ENCODE measurements around the gene CAT.

DNA sequence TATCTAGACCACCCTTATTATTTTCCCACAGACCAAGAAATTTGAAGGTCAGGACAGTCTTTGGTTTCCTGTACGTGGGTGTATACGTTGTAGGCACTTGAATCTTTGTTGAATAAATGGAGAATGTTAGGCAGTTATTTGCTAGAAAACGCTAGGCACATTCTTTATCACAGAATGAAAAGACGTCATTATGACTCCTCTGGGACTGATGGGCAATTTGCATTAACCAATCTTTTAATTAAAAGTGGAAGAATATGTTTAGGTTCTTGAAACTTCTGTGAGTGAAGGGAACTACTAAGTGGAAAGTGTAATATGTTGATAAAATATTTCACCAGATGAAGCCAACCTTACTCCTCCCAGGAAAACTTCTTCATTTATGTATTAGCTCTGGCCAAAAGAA lies 5.7 kb downstream of the CAT start:
- TF ChIP-seq, protein P1, sequence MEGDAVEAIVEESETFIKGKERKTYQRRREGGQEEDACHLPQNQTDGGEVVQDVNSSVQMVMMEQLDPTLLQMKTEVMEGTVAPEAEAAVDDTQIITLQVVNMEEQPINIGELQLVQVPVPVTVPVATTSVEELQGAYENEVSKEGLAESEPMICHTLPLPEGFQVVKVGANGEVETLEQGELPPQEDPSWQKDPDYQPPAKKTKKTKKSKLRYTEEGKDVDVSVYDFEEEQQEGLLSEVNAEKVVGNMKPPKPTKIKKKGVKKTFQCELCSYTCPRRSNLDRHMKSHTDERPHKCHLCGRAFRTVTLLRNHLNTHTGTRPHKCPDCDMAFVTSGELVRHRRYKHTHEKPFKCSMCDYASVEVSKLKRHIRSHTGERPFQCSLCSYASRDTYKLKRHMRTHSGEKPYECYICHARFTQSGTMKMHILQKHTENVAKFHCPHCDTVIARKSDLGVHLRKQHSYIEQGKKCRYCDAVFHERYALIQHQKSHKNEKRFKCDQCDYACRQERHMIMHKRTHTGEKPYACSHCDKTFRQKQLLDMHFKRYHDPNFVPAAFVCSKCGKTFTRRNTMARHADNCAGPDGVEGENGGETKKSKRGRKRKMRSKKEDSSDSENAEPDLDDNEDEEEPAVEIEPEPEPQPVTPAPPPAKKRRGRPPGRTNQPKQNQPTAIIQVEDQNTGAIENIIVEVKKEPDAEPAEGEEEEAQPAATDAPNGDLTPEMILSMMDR (IDR thresholded peaks at IDR 0.05), result no peak
- TF ChIP-seq SMC3 (IDR thresholded peaks at IDR 0.05; ENCODE audit: low read depth, low read length), result no peak
- no peak for TF ChIP-seq IRF3 (IDR thresholded peaks at IDR 0.05; ENCODE audit: low read depth, low read length)
- no peak for TF ChIP-seq GATA2 (CRISPR knock-in tag; IDR thresholded peaks at IDR 0.05)
- no peak for TF ChIP-seq EP300 (IDR thresholded peaks at IDR 0.05; ENCODE audit: borderline replicate concordance in 1 of 2, low read depth in 1 of 2, low read length in 1 of 2)
- TF ChIP-seq CHD2 (IDR thresholded peaks at IDR 0.05; ENCODE audit: low read length, partially characterized antibody), result no peak
- TF ChIP-seq, protein P2, sequence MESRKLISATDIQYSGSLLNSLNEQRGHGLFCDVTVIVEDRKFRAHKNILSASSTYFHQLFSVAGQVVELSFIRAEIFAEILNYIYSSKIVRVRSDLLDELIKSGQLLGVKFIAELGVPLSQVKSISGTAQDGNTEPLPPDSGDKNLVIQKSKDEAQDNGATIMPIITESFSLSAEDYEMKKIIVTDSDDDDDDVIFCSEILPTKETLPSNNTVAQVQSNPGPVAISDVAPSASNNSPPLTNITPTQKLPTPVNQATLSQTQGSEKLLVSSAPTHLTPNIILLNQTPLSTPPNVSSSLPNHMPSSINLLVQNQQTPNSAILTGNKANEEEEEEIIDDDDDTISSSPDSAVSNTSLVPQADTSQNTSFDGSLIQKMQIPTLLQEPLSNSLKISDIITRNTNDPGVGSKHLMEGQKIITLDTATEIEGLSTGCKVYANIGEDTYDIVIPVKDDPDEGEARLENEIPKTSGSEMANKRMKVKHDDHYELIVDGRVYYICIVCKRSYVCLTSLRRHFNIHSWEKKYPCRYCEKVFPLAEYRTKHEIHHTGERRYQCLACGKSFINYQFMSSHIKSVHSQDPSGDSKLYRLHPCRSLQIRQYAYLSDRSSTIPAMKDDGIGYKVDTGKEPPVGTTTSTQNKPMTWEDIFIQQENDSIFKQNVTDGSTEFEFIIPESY (IDR thresholded peaks at IDR 0.05; ENCODE audit: borderline replicate concordance, low read depth), result no peak
- no peak for TF ChIP-seq TAF1 (IDR thresholded peaks at IDR 0.05; ENCODE audit: borderline replicate concordance, low read depth, low read length)
